H9 (cell line): ENCODE results near the gene PYDC1. TPM values are rescaled to one million over a fixed set of nuclear protein-coding genes. Genes with fewer than 3 reads are reported as not detected.
"Not testable (repeated sequence)": the region's sequence is repeated elsewhere in the genome, so short reads cannot be mapped to it uniquely, and the experiment has no call there.

Source experiments
- DNase-seq: peaks from one replicate; pipeline ENCODE4 v3.0.0-alpha.2; 2017
- H2AFZ ChIP-seq: one replicate; pipeline ENCODE4 v1.6.1; 2013; ENCODE audit warnings: mild to moderate bottlenecking, low read length, control low read depth, moderate library complexity
- H2AK5ac ChIP-seq: 2 replicates; pipeline ENCODE4 v1.6.1; 2013; ENCODE audit warnings: low read length, control low read depth, mixed read lengths; ENCODE audit not compliant: insufficient read length
- H2BK120ac ChIP-seq: one replicate; pipeline ENCODE4 v1.6.1; 2013; ENCODE audit warnings: low read depth, mild to moderate bottlenecking, low read length, control low read depth, inconsistent platforms; ENCODE audit not compliant: poor library complexity, severe bottlenecking
- H2BK12ac ChIP-seq: 2 replicates; pipeline ENCODE4 v1.6.1; 2013; ENCODE audit warnings: low read length, control low read depth, mixed read lengths, low read depth; ENCODE audit not compliant: insufficient read length
- H2BK15ac ChIP-seq: 2 replicates; pipeline ENCODE4 v1.6.1; 2013; ENCODE audit warnings: low read depth, low read length, control low read depth
- H2BK20ac ChIP-seq: one replicate; pipeline ENCODE4 v1.6.1; 2013; ENCODE audit warnings: low read depth, mild to moderate bottlenecking, low read length, control low read depth, inconsistent platforms; ENCODE audit not compliant: poor library complexity, severe bottlenecking
- H2BK5ac ChIP-seq: 2 replicates; pipeline ENCODE4 v1.6.1; 2013; ENCODE audit warnings: low read length, control low read depth, mixed read lengths; ENCODE audit not compliant: insufficient read length
- H3K14ac ChIP-seq: 2 replicates; pipeline ENCODE4 v1.6.1; 2013; ENCODE audit warnings: low read length, control low read depth; ENCODE audit not compliant: insufficient read depth
- H3K18ac ChIP-seq: 2 replicates; pipeline ENCODE4 v1.6.1; 2013; ENCODE audit warnings: low read depth, mild to moderate bottlenecking, mixed read lengths, low read length, control low read depth; ENCODE audit not compliant: insufficient read length
- H3K23ac ChIP-seq: 2 replicates; pipeline ENCODE4 v1.6.1; 2013; ENCODE audit warnings: low read length, control low read depth, mixed read lengths, low read depth; ENCODE audit not compliant: insufficient read length
- H3K23me2 ChIP-seq: 2 replicates; pipeline ENCODE4 v1.6.1; 2013; ENCODE audit warnings: low read depth, mild to moderate bottlenecking, mixed read lengths, low read length, control low read depth; ENCODE audit not compliant: insufficient read length, poor library complexity, severe bottlenecking
- H3K27ac ChIP-seq: 2 replicates; pipeline ENCODE4 v1.5.1; 2013; ENCODE audit warnings: low read length, control low read depth, mixed read lengths, low read depth; ENCODE audit not compliant: insufficient read length
- H3K27me3 ChIP-seq: 2 replicates; pipeline ENCODE4 v1.6.1; 2013; ENCODE audit warnings: low read length, control low read depth, inconsistent platforms; ENCODE audit not compliant: insufficient read depth
- H3K4ac ChIP-seq: 2 replicates; pipeline ENCODE4 v1.6.1; 2013; ENCODE audit warnings: low read depth, mild to moderate bottlenecking, control low read depth, inconsistent platforms, low read length, moderate library complexity
- H3K4me1 ChIP-seq: 2 replicates; pipeline ENCODE4 v1.6.1; 2013; ENCODE audit warnings: low read length, control low read depth, inconsistent platforms; ENCODE audit not compliant: insufficient read depth
- H3K4me2 ChIP-seq: 2 replicates; pipeline ENCODE4 v1.6.1; 2013; ENCODE audit warnings: low read length, control low read depth, mixed read lengths; ENCODE audit not compliant: insufficient read length, insufficient read depth
- H3K56ac ChIP-seq: 2 replicates; pipeline ENCODE4 v1.6.1; 2013; ENCODE audit warnings: low read depth, mild to moderate bottlenecking, mixed read lengths, low read length, control low read depth; ENCODE audit not compliant: insufficient read length
- H3K79me1 ChIP-seq: 2 replicates; pipeline ENCODE4 v1.6.1; 2013; ENCODE audit warnings: low read depth, mild to moderate bottlenecking, moderate library complexity, low read length, control low read depth, inconsistent platforms; ENCODE audit not compliant: insufficient read depth, poor library complexity, severe bottlenecking
- H3K79me2 ChIP-seq: 2 replicates; pipeline ENCODE4 v1.6.1; 2013; ENCODE audit warnings: low read length, control low read depth, inconsistent platforms; ENCODE audit not compliant: insufficient read depth
- H3K9ac ChIP-seq: 2 replicates; pipeline ENCODE4 v1.6.1; 2013; ENCODE audit warnings: low read length, control low read depth, mixed read lengths; ENCODE audit not compliant: insufficient read length; ENCODE audit errors: extremely low read depth
- H3K9me3 ChIP-seq: one replicate; pipeline ENCODE4 v1.6.1; 2013; ENCODE audit warnings: low read depth, low read length, inconsistent platforms; ENCODE audit not compliant: control insufficient read depth
- H3T11ph ChIP-seq: one replicate; pipeline ENCODE4 v1.6.1; 2013; ENCODE audit warnings: mild to moderate bottlenecking, low read length, control low read depth, inconsistent platforms
- H4K20me1 ChIP-seq: one replicate; pipeline ENCODE4 v1.6.1; 2013; ENCODE audit not compliant: control insufficient read depth, insufficient read length, insufficient read depth
- H4K5ac ChIP-seq: 2 replicates; pipeline ENCODE4 v1.6.1; 2013; ENCODE audit warnings: low read depth, mild to moderate bottlenecking, mixed read lengths, low read length, control low read depth; ENCODE audit not compliant: insufficient read length
- H4K8ac ChIP-seq: replicated peaks from 2 replicates; pipeline ENCODE4 v1.6.1; 2013; ENCODE audit warnings: low read length, control low read depth, mixed read lengths, low read depth; ENCODE audit not compliant: insufficient read length
- H4K91ac ChIP-seq: 2 replicates; pipeline ENCODE4 v1.6.1; 2013; ENCODE audit warnings: low read depth, mild to moderate bottlenecking, moderate library complexity, mixed read lengths, low read length, control low read depth; ENCODE audit not compliant: insufficient read length
- H3K27ac Mint-ChIP-seq, 3 experiments: 2 replicates in 2 of 3; 3 replicates in 1 of 3; pipeline ENCODE4 v1.8.0; 2020 to 2021; ENCODE audit warnings: mixed read lengths in 3 of 3, mild to moderate bottlenecking in 1 of 3, moderate library complexity in 1 of 3
- H3K27me3 Mint-ChIP-seq: 2 replicates; pipeline ENCODE4 v1.8.0; 2021; ENCODE audit warnings: low read depth, mild to moderate bottlenecking, moderate library complexity, mixed read lengths
- H3K36me3 Mint-ChIP-seq, 3 experiments: 2 replicates in 2 of 3; 3 replicates in 1 of 3; pipeline ENCODE4 v1.8.0; 2020 to 2021; ENCODE audit warnings: low read depth in 3 of 3, mixed read lengths in 3 of 3; ENCODE audit not compliant: insufficient read depth in 1 of 3
- H3K4me1 Mint-ChIP-seq, 2 experiments: 2 replicates each; pipeline ENCODE4 v1.8.0; 2020; ENCODE audit warnings: mixed read lengths in 2 of 2
- H3K4me3 Mint-ChIP-seq, 2 experiments: 2 replicates in 1 of 2; 3 replicates in 1 of 2; pipeline ENCODE4 v1.8.0; 2020 to 2021; ENCODE audit warnings: mild to moderate bottlenecking in 2 of 2, mixed read lengths in 2 of 2, moderate library complexity in 1 of 2
- H3K9me3 Mint-ChIP-seq, 2 experiments: 2 replicates in 1 of 2; 3 replicates in 1 of 2; pipeline ENCODE4 v1.8.0; 2020; ENCODE audit warnings: mild to moderate bottlenecking in 2 of 2, mixed read lengths in 2 of 2, moderate library complexity in 1 of 2
- CTCF ChIP-seq: fragments of 200-600 bp; sonication (generic); conservative IDR thresholded peaks from 3 replicates; pipeline ENCODE4 v1.8.0; 2021; ENCODE audit warnings: antibody characterized with exemption, mild to moderate bottlenecking
- WGBS: extraction: QIAGEN DNeasy Blood & Tissue Kit; methylation state at CpG from one replicate; pipeline ENCODE4 v1.1.7; 2013; ENCODE audit warnings: missing lambda C conversion rate, low lambda C conversion rate, mixed read lengths; ENCODE audit not compliant: insufficient read length; ENCODE audit errors: extremely low coverage; 5-methylcytosine and 5-hydroxymethylcytosine counted together
- total RNA-seq: library from RNA; stranded (reverse); gene quantifications from 2 replicates; pipeline ENCODE4 v1.2.1, GENCODE V29; 2021

PYDC1 gene
- total RNA-seq, 1 experiment from 2014 or later: 0.70 TPM

GRCh38 chr16:31246296-31246695 is 29.4 kb upstream of the PYDC1 start:
- Histone ChIP-seq H3K27ac (peak overlapping the region; percentile 71), H2BK5ac (no peak overlapping the region), H3K23ac (no peak overlapping the region), H4K8ac (no peak overlapping the region), H2BK20ac (no peak overlapping the region), H3K56ac (no peak overlapping the region), H3K14ac (no peak overlapping the region), H3K9ac (no peak overlapping the region), H3K4me1 (peaks cover 6% of the 10 kb centered on the region; the same call in 1 of the 2 replicates), H3K9me3 (no peaks in the 10 kb centered on the region), H4K20me1 (no peaks in the 10 kb centered on the region), H3K18ac (no peak overlapping the region), H4K91ac (no peak overlapping the region), H3K23me2 (peaks cover 2% of the 10 kb centered on the region), H2BK15ac (no peak overlapping the region), H3T11ph (no peak overlapping the region), H3K4me2 (peak overlapping the region; percentile 64), H2AFZ (no peak overlapping the region), H3K79me2 (no peaks in the 10 kb centered on the region), H3K4ac (no peak overlapping the region), H3K79me1 (no peaks in the 10 kb centered on the region), H2BK12ac (no peak overlapping the region), H4K5ac (no peak overlapping the region), H3K27me3 (no peaks in the 10 kb centered on the region), H2AK5ac (no peak overlapping the region), H2BK120ac (no peak overlapping the region)
- Mint-ChIP-seq H3K27ac (peak overlapping the region; percentile 80 to 99 (median 93); a peak in 5 of 7 replicates), H3K4me3 (peak overlapping the region in 1 of 2 experiments; percentile 36; a peak in 1 of 5 replicates), H3K36me3 (no peaks in the 10 kb centered on the region), H3K9me3 (no peaks in the 10 kb centered on the region; a peak in 1 of 5 replicates), H3K27me3 (no peaks in the 10 kb centered on the region), H3K4me1 (peaks cover 37 to 41% of the 10 kb centered on the region in 2 experiments)
- TF ChIP-seq CTCF: no peak
- no CpG with 5 or more reads among the region's 3 CpGs for WGBS
- DNase-seq: no peak

- not testable (repeated sequence) for H4K5ac ChIP-seq, H3K14ac ChIP-seq, H4K91ac ChIP-seq, H3T11ph ChIP-seq, H2BK12ac ChIP-seq, H3K9me3 Mint-ChIP-seq, H2AFZ ChIP-seq, H3K79me2 ChIP-seq, H2BK20ac ChIP-seq, H3K27me3 ChIP-seq, H3K36me3 Mint-ChIP-seq, H2BK120ac ChIP-seq, H3K9me3 ChIP-seq, H3K9ac ChIP-seq, H3K27me3 Mint-ChIP-seq, H3K56ac ChIP-seq, H2AK5ac ChIP-seq, H2BK15ac ChIP-seq, H4K8ac ChIP-seq, H3K4me1 ChIP-seq, H3K4ac ChIP-seq, H3K23me2 ChIP-seq, H4K20me1 ChIP-seq, H2BK5ac ChIP-seq, H3K79me1 ChIP-seq, H3K23ac ChIP-seq
- Histone ChIP-seq H3K27ac (peak overlapping the region; percentile 71), H3K18ac (peak overlapping the region; percentile 38), H3K4me2 (peak overlapping the region; percentile 64)
- no CpG with 5 or more reads among the region's 8 CpGs for WGBS
- peaks cover 37 to 41% of the 10 kb centered on the region in 2 experiments for H3K4me1 Mint-ChIP-seq
- peak overlapping the region; percentile 36 to 61 for H3K4me3 Mint-ChIP-seq
- DNase-seq: peak; percentile 51
- H3K27ac Mint-ChIP-seq: peak overlapping the region; percentile 80 to 99 (median 93)
Measured at GRCh38 chr16:31245598-31245997, 28.7 kb upstream of the PYDC1 start.
